ENCODE data around the gene STX10.

The STX10 gene

GRCh38 chr19:13130886-13131490, 19.2 kb downstream of the STX10 start:
- Histone ChIP-seq H3K27me3 (ENCODE audit: insufficient read depth, low read length) (no peaks in the 10 kb centered on the region), H3K9ac (ENCODE audit: low read length) (no peak overlapping the region), H2AFZ (ENCODE audit: low read length) (no peak overlapping the region), H4K20me1 (ENCODE audit: insufficient read depth, low read length) (no peaks in the 10 kb centered on the region), H3K36me3 (ENCODE audit: insufficient read depth, low read length) (peaks cover 42% of the 10 kb centered on the region; the same call in 1 of the 2 replicates), H3K27ac (ENCODE audit: low read depth, low read length, poor library complexity, severe bottlenecking) (no peak overlapping the region), H3K79me2 (ENCODE audit: insufficient read depth, low read length) (peaks cover 24% of the 10 kb centered on the region), H3K4me2 (ENCODE audit: low read length) (no peak overlapping the region), H3K9me2 (ENCODE audit: low read depth, low read length) (no peaks in the 10 kb centered on the region), H3K4me1 (ENCODE audit: insufficient read depth, low read length, severe bottlenecking) (no peaks in the 10 kb centered on the region), H3K4me3 (ENCODE audit: low read depth, low read length, poor library complexity, severe bottlenecking) (no peak overlapping the region), H3F3A (ENCODE audit: insufficient read depth, low read length) (no peaks in the 10 kb centered on the region), H3K9me3 (ENCODE audit: low read length) (no peaks in the 10 kb centered on the region)
- no peak for TF ChIP-seq EZH2 (IDR thresholded peaks at IDR 0.05; ENCODE audit: borderline replicate concordance, low read length)
- TF ChIP-seq, protein P1, sequence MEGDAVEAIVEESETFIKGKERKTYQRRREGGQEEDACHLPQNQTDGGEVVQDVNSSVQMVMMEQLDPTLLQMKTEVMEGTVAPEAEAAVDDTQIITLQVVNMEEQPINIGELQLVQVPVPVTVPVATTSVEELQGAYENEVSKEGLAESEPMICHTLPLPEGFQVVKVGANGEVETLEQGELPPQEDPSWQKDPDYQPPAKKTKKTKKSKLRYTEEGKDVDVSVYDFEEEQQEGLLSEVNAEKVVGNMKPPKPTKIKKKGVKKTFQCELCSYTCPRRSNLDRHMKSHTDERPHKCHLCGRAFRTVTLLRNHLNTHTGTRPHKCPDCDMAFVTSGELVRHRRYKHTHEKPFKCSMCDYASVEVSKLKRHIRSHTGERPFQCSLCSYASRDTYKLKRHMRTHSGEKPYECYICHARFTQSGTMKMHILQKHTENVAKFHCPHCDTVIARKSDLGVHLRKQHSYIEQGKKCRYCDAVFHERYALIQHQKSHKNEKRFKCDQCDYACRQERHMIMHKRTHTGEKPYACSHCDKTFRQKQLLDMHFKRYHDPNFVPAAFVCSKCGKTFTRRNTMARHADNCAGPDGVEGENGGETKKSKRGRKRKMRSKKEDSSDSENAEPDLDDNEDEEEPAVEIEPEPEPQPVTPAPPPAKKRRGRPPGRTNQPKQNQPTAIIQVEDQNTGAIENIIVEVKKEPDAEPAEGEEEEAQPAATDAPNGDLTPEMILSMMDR (IDR thresholded peaks at IDR 0.05; ENCODE audit: low read length) = no peak

DNA sequence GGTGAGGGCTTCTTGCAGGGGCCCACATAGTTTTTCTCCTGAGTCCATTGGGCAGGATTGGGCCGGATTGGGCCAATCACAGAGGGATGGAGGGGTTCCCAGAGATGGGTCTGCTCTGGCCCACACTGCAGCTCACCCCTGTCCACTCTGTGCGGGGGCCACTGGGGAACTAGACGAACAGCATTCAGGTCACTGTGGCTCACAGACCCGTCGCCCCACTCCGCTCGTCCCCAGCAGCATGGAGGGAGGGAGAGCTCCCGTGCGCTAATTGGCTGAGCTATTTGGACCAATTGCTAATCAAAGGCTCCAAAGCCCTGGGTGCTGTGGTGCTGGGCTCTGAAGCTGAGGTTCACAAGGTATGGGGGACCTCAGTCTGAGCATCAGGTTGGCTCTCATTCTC, 20.8 kb downstream of the STX10 start:
- H3K36me3 ChIP-seq (ENCODE audit: insufficient read depth, low read length) = peaks cover 34% of the 10 kb centered on the region; the same call in 1 of the 2 replicates
- H3K4me3 ChIP-seq (ENCODE audit: low read depth, low read length, poor library complexity, severe bottlenecking) = no peak overlapping the region
- no peaks in the 10 kb centered on the region for H3K9me3 ChIP-seq (ENCODE audit: low read length)
- no peaks in the 10 kb centered on the region for H3F3A ChIP-seq (ENCODE audit: insufficient read depth, low read length)
- no peaks in the 10 kb centered on the region for H4K20me1 ChIP-seq (ENCODE audit: insufficient read depth, low read length)
- no peaks in the 10 kb centered on the region for H3K4me1 ChIP-seq (ENCODE audit: insufficient read depth, low read length, severe bottlenecking)
- TF ChIP-seq, protein P1 (IDR thresholded peaks at IDR 0.05; ENCODE audit: low read length) = no peak
- no peak for TF ChIP-seq EZH2 (IDR thresholded peaks at IDR 0.05; ENCODE audit: borderline replicate concordance, low read length)
- H3K79me2 ChIP-seq (ENCODE audit: insufficient read depth, low read length) = peaks cover 24% of the 10 kb centered on the region
- no peak overlapping the region for H3K4me2 ChIP-seq (ENCODE audit: low read length)
- H3K9ac ChIP-seq (ENCODE audit: low read length) = no peak overlapping the region
- no peaks in the 10 kb centered on the region for H3K27me3 ChIP-seq (ENCODE audit: insufficient read depth, low read length)
- no peak overlapping the region for H3K27ac ChIP-seq (ENCODE audit: low read depth, low read length, poor library complexity, severe bottlenecking)
- no peak overlapping the region for H2AFZ ChIP-seq (ENCODE audit: low read length)
- no peaks in the 10 kb centered on the region for H3K9me2 ChIP-seq (ENCODE audit: low read depth, low read length)

DNA sequence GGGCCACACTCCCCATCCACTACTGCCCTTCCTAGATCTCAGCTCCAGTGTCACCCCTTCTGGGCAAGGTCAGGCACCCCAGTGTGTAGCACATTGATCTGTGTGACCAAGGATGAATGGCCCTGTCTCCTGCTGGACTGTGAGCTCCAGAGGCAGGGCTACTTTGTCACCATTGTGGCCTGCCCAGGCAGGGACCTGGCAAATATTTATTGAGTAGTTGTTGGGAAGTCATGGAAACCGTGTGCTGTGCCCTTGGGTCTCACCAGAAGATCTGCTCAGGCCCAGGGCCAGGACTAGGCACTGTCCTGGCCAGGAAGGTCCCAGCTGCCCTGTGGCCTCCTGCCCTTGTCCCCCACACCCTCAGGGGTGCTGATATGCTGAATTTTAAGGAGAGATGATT, 21.6 kb downstream of the STX10 start:
- Histone ChIP-seq H3K36me3 (ENCODE audit: insufficient read depth, low read length) (peaks cover 32% of the 10 kb centered on the region; the same call in 1 of the 2 replicates), H3K4me1 (ENCODE audit: insufficient read depth, low read length, severe bottlenecking) (no peaks in the 10 kb centered on the region), H3K9me3 (ENCODE audit: low read length) (no peaks in the 10 kb centered on the region), H3K4me3 (ENCODE audit: low read depth, low read length, poor library complexity, severe bottlenecking) (no peak overlapping the region), H3K4me2 (ENCODE audit: low read length) (no peak overlapping the region), H2AFZ (ENCODE audit: low read length) (no peak overlapping the region), H3K27ac (ENCODE audit: low read depth, low read length, poor library complexity, severe bottlenecking) (no peak overlapping the region), H3K9me2 (ENCODE audit: low read depth, low read length) (no peaks in the 10 kb centered on the region), H3K79me2 (ENCODE audit: insufficient read depth, low read length) (peaks cover 20% of the 10 kb centered on the region), H3K27me3 (ENCODE audit: insufficient read depth, low read length) (no peaks in the 10 kb centered on the region), H3K9ac (ENCODE audit: low read length) (no peak overlapping the region), H3F3A (ENCODE audit: insufficient read depth, low read length) (no peaks in the 10 kb centered on the region), H4K20me1 (ENCODE audit: insufficient read depth, low read length) (no peaks in the 10 kb centered on the region)
- TF ChIP-seq EZH2 (IDR thresholded peaks at IDR 0.05; ENCODE audit: borderline replicate concordance, low read length) = no peak
- TF ChIP-seq, protein P1 (IDR thresholded peaks at IDR 0.05; ENCODE audit: low read length) = no peak
